GM19324 (cell line): Measurements from ENCODE around the gene PLXNA1.

ENCODE experiments used
- ATAC-seq: cut with Tn5 transposase; IDR thresholded peaks from one replicate; pipeline ENCODE4 v1.9.1; 2021; ENCODE audit warnings: mild to moderate bottlenecking, moderate library complexity; ENCODE audit not compliant: unreplicated experiment, low FRiP score

Gene PLXNA1

GRCh38 chr3:126964950-126965349 is 18.0 kb upstream of the PLXNA1 start:
- ATAC-seq, result no peak

GRCh38 chr3:126965526-126966080 is 17.3 kb upstream of the PLXNA1 start:
- ATAC-seq, result no peak

- ATAC-seq, result no peak
Measured at GRCh38 chr3:126967386-126967785, 15.5 kb upstream of the PLXNA1 start.

GRCh38 chr3:126968391-126969390 is 14.2 kb upstream of the PLXNA1 start:
- ATAC-seq, result no peak

GRCh38 chr3:126969586-126969985 is 13.3 kb upstream of the PLXNA1 start:
- no peak for ATAC-seq

GRCh38 chr3:126970101-126970500 is 12.8 kb upstream of the PLXNA1 start:
- ATAC-seq, result no peak

- ATAC-seq, result no peak
Measured at GRCh38 chr3:126970921-126971320, 12.0 kb upstream of the PLXNA1 start.

GRCh38 chr3:126971891-126972351 is 11.0 kb upstream of the PLXNA1 start:
- ATAC-seq, result no peak

- ATAC-seq, result no peak
Measured at GRCh38 chr3:126972866-126973265, 10.0 kb upstream of the PLXNA1 start.

GRCh38 chr3:126973814-126974213 is 9.1 kb upstream of the PLXNA1 start:
- ATAC-seq, result no peak

- ATAC-seq, result no peak
Measured at GRCh38 chr3:126974756-126975155, 8.2 kb upstream of the PLXNA1 start.

GRCh38 chr3:126976906-126977305 is 6.0 kb upstream of the PLXNA1 start:
- ATAC-seq, result no peak

GRCh38 chr3:126977821-126978220 is 5.1 kb upstream of the PLXNA1 start:
- ATAC-seq, result no peak

GRCh38 chr3:126978291-126978690 is 4.6 kb upstream of the PLXNA1 start:
- no peak for ATAC-seq

- ATAC-seq, result no peak
Measured at GRCh38 chr3:126979046-126979628, 3.8 kb upstream of the PLXNA1 start.

- ATAC-seq, result no peak
Measured at GRCh38 chr3:126980266-126980811, 2.6 kb upstream of the PLXNA1 start.

GRCh38 chr3:126982126-126982470 is 817 bp upstream of the PLXNA1 start:
- ATAC-seq, result peak; percentile 2

GRCh38 chr3:126983276-126983652 is 349 bp downstream of the PLXNA1 start:
- ATAC-seq, result peak; percentile 20

- ATAC-seq, result peak; percentile 7
Measured at GRCh38 chr3:126983653-126984390, 907 bp downstream of the PLXNA1 start.

- ATAC-seq, result no peak
Measured at GRCh38 chr3:126984391-126985131, 1.6 kb downstream of the PLXNA1 start.
